Activated T-cell treated with anti-CD3 and anti-CD28 coated beads for 48 hours (primary cell): ENCODE measurements around the gene SLC26A1.

Experiments used
- DNase-seq: peaks from one replicate; pipeline ENCODE4 v3.0.0-alpha.2; 2020; ENCODE audit warnings: low read depth

The SLC26A1 gene

DNA sequence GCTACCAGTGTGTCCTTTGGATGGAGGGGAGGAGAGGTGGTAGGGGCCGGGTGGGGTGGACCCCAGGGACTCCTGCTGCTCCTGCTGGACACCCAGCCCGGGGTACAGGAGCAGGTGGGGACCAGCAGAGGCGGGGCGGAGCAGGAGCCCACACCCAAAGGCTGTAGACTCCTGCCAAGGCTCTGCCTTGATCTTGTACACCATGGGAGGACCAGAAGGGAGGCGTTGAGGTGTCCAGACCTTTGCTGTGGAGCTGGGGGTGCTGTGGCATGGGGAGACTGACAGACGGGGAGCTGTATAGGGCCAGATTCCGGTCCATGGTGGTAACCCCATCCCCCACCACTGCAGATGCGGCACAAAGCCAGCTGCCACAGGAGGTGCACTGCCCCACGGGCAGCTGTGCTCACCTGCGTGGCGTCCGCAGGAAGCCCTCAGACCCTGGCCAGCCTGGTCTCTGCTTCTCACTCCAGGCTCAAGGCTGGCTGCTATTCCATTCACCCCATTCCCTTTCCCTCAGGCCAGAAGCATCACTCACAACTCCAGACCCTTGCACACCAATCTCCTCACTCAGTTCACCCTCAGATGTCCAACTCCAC is 5.0 kb upstream of the SLC26A1 start:
- DNase-seq = no peak

DNA sequence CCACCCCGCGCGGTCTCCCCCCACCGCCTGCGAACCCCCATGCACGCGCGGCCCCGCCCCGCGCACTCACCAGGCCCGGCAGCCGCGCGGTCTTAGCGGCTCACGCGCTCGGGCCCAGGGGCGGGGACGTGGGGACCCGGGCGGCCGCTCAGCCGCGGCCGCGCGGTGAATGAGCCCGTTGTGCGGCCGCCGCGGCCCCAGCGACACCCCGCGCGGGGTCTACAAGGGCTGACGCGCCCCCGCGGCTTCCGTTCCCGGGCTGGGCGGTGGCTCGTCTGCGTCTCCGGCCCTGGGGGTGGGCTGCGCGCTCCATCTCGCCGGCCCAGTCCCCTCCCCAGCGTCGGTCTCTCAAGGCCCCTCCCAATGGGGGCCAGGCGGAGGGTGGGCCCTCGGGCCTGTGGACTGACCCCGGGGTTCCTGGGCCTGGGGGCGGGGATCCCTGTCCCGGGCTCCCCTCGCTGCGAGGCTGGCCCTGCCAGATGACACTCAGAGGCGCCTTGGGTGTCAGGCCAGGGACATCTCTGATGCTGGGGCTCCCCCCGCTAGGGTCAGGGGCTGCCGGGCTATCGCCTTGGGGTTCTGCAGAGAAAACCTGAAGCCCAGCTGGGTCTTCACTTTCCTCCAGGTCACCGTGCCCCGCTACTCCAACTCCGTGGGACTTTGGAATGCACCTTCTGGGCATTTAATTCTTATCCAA is 4.3 kb upstream of the SLC26A1 start:
- DNase-seq = no peak

DNA sequence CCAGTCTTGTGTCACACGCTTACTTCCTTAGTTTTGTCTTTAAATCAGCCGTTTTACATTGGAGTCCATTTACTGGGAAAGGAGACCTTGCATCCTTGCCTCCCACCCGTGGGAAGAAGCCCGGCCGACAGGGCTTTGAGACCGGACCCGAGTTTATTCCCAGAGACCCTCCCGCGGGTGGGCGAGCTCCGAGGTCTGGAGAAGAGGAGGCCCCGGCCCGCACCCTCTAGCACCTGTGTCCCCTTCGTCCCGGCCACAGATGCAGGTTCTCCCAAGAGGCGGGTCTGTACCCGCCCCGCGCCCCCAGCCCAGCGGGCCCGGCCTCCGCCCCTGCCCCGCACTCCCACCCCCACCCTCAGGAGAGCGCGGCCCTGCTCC is 3.8 kb upstream of the SLC26A1 start:
- DNase-seq = no peak

DNA sequence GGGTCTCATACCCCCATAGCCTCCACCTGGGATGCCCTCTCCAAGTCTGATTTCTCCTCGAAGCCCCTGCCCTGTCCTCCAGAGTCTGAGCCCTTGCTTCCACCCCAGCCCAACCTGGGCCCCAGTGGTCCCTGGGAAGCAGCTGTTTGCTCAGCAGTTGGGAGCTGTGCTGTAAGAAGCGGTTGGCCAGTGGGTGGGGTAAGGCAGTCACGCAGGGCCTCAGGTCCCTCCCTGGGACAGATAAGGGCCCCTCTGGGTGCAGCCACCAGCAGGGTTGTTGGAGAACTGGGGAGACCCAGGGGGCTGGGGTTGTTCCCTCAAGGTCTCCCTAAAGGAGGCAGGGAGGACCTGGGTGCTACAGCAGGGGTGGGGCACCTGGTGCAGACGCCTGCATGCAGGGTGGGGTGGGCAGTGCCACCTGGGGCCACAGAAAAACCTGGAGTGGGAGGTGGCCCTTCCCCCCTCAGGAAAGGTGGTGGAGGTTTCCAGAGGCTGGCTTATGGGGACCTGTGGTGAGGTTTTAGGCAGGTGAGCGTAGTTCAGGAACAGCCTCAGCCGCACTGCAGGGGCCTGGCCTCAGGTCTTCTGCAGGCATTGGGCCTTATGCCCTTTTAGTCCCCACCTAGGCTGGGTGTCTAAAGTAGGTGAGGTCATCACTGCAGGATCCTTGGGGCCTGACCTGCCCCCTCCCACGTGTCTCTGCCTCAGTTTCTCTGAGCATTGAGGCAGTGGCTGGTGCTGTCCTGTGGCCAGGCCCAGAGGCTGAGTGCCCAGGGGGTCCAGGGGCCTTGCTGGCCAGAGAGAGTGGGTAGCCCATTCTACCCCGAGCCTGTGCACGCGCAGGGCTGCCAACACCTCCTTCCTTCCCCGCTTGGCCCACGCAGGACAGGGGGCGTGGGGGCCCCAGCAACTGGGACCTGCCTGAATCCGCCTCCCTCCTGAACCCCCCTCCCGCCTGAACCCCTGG is 3.1 kb upstream of the SLC26A1 start:
- DNase-seq = no peak

DNA sequence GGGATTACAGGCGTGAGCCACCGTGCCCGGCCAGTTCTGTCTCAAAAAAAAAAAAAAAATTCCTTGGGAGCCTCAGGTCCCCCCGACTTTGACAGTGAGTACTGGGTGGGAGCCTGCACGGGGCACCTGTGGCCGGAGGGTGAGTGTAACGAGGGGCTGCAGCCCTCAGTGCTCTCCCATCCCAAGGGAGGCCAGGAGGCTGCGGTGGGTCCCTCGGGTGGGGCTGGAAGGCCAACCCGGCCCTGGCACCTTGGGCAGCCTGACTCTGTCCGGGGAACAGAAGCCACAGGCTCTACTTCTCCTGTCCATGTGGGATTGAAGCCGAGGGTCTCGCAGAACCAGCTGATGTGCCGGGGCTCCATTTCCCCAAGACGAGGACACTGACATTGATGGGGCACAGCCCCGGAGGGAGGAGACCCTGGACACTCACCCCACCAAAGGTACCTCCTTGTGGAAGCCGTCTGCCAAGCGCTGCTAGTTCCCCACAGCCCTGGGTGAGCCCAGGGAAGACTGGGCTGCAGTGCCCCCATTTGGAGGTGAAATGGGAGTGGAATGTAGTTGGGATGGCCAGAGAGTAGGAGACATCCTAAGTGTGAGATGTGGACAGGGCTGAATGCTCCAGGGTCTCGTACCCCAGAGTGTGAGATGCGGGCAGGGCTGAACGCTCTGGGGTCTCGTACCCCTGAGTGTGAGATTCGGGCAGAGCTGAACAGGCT is 2.3 kb upstream of the SLC26A1 start:
- DNase-seq = no peak

DNA sequence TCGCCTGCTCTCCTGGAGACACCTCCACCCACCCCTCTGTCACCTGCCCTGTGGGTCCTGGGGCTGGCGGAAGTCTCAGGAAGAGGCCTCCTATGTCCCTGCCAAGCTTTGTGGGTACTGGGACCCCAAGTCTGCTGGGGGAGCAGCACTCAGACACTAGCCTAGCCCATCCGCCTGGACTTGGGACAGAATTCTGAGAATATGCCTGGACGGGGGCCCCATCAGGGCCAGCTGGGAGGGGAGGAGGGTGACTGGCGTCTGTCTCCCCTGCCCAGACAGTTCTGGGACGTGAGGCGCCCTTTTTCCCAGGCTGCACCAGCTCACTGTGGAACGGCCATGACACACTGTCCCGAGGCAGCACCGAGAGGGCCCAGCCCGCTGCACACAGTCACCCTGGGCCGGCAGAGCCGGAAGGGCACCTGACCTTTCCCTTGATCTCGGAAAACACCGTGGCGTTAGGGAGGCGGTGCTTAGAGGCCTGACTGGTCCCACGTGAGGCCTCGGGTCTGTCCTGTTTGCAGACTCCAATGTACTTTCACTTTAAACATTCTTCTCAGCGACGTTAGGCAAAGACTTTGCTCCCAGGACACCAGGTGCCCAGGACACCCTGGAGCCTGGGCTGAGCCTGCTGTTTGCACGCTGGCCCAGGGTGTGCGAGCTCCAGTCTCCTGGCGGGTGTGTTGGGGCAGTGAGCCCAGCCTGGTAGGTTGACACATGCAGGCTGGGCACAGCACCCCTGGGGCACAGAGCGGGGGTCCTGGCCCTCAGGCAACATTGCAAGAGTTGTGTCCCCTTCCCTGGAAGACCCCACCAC is 700 bp downstream of the SLC26A1 start:
- no peak for DNase-seq

DNA sequence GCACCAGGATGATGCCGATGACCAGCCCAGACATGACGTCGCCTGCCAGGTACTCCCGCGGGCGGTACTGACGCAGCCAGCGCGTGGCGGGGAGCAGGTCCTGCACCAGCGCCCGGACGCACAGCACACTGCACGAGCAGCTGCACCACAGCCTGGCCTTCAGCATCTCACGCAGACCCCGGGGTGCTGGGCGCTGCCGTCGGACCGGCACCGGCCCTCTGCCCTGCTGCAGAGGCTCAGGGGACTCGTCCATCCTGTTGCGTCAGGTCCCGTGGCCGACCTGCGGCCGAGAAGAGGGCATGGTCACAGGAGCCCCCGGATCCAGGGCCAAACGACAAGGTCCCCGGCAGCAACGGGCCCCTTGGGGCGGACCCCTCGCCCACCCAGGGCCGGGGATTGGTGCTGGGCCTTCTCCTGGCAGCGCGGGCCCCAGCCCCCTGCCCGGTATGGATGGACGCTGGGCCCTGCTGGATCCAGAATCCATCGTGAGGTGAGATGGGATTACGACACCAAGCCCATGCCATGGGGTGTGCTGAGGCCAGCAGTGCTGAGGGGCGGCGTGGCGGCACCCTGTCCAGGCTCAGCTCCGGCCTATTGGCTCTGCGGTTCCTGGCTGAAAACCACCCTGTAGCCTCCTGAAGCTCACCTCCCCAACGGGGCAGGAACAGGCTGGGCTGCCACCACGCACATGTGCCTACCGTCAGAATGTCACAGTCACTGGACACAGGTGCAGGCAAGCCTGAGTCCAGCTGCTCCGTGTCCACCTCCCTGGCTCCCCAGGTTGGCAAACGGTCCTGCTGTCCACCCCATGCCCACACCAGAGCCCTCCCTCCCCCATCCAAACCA is 1.5 kb downstream of the SLC26A1 start:
- DNase-seq = no peak

DNA sequence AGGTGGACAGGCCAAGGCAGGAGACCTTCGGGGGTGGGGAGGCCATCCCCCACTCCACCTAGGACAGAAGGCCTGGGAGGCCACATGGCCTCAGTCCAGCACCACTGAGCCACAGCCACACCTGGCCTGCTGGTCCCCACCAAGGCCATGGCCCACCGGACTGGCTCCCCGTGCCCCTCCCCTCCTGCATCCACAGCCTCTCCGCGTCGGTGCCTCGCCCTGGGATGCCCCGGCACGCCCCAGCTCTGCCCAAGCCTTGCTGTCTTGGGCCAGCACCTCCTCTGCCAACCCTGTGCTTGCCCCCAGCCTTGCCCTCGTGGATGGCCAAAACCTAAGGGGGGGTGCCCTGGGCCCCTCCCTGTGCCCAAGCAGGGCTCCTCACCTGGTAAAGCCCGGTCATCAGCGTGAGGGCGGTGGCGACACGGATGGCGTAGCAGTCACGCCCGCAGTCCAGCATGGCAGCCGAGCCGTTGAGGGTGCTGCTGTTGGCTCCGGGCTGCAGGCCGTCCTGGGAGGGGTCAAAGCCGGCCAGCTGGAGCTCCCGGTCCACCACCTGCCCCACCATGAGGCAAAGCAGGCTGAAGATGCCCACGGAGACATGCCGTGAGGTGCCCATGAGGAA is 2.3 kb downstream of the SLC26A1 start:
- no peak for DNase-seq

DNA sequence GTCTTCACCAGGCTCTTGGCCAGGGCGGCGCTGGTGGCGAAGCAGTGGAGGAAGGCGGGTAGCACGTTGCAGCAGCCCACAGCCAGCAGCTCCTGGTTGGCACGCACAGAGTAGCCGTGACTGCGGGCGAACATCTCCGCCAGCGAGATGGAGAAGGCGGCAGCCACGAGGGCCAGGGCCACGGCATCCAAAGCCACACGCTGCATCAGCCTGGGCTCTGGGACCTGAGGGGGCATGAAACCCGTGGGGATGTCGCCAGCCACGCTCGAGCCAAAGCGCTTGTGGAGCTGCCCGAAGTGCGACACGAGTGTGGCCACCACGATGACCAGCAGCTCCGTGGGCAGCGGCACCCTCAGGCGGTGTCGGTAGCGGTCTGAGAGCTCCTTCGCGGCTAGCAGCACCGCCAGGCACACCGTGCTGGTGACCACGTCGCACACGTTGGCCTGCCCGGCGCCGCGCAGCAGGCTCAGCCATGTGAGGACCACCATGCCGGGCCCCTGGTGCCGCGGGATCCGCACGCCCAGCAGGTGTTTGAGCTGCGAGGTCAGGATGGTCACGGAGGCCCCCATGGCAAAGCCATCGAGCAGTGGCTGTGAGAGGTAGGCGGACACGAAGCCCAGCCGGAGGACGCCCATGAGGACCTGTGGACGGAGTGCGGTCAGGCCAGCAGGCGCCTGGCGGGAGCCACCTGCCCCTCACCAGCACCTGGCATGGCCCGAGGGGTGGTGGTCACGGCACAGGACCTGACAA is 3.3 kb downstream of the SLC26A1 start:
- no peak for DNase-seq

DNA sequence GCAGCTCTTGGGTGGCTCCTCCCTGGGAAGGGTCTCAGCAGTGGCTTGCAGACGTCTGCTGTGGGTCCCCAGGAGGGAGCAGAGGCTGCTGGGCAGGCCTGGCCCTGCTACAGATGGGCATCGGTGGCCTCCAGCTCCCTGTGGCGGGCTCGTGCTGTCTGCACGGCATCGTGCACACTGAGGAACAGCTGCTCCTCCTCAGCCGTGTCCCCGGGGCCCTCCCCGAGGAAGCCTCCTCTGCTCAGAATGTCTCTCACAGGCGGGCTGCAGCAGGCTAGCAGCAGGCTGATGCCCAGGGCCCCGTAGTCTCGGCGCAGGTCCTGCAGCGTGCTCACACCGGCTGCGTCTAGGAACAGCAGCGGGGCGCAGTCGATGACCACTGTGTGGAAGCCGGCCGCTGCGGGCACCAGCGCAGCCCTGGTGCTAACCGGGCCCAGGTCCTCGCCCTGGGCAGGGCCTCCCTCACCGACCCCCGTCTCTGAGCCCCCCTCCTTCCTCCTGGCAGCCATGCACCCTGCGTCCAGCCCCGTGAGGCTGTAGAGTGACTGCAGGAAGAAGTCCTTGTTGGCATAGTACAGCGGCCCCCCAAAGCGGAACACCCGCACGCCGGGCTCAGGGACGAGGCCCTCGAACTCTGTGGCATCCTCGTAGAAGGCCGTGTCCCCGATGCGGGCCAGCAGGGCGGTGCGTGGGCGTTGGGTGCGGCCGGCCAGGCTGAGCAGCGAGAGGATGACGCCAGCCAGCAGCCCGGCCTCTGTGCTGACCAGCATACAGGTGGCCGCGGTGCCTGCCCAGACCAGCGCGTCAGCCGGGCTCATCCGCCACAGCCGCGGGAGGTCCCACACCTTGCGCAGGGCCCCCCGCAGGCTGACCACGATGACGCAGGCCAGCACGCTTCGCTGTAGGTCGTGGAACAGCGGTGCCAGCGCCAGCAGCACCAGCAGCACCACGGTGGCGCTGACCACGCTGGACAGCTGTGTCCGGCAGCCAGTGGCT is 4.2 kb downstream of the SLC26A1 start:
- DNase-seq = no peak

DNA sequence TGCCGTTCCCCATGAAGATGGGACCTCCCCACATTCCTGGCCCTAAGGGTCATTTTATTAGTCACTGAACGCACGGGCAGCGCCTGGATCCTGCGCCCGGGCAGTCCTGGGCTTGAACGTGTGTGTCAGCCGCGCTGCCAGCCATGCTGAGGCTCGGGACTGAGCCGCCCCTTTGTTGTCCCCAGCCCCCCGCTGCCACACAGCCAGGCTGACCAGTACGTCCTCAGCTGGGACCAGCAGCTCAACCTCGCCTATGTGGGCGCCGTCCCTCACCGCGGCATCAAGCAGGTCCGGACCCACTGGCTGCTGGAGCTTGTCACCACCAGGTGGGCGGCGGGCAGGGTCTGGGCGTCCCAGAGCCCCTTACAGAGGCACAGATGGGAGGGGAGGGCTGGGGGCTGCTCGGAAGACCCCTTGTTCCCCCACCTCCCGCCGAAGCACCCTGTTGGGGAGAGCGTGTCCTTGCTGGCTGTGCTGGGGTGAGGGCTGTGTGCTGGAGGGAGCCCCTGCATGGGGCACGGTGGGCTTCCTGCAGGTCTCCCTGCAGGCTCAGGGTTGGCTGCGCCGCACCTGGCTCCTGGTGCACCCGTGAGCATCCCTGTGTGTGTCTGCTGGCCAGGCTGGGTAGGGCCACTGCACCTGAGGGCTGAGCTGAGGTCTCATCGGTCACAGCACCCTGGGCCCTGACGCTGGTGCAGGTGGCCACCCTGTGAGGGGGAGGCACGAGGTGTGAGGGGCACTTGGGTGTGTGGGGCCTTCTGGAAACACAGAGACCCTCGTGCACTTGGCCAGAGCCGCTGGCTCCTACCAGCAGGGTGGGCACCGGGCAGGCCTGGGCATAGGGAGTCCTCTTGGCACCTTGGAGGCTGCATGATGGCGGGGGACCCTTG is 5.3 kb downstream of the SLC26A1 start:
- DNase-seq = no peak

DNA sequence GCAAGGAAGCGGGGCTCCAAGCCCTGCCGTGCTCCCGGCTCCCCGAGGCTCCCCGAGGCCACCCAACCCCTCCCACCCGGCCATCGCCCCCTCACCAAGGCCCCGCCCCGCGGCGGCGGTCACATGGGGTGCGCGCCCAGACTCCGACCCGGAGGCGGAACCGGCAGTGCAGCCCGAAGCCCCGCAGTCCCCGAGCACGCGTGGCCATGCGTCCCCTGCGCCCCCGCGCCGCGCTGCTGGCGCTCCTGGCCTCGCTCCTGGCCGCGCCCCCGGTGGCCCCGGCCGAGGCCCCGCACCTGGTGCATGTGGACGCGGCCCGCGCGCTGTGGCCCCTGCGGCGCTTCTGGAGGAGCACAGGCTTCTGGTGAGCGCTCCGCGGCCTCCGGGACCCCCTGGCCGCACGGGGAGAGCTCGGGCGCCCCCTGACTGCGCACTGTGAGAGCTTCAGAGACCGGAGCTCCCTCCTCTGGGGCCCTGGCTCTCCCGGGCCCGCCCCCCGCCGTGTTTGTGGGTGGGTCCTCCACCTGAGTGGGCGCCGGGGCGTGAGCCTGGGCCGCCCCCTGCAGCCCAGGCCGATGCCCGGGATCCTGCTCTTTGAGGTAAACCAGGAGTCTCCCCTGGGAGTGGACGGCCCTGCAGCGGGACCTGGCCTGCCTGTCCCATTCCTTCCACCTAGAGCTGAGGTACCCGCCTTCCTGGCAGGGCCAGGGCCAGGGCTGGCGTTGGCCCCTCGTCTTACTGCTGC is 6.2 kb downstream of the SLC26A1 start, which contains the start of gene IDUA:
Gene IDUA, plus strand, starts transcription at position 166 of the 745 bp plus-strand sequence. Its CDS starts 41 bp downstream, at position 207.
- peak; percentile 84 for DNase-seq

DNA sequence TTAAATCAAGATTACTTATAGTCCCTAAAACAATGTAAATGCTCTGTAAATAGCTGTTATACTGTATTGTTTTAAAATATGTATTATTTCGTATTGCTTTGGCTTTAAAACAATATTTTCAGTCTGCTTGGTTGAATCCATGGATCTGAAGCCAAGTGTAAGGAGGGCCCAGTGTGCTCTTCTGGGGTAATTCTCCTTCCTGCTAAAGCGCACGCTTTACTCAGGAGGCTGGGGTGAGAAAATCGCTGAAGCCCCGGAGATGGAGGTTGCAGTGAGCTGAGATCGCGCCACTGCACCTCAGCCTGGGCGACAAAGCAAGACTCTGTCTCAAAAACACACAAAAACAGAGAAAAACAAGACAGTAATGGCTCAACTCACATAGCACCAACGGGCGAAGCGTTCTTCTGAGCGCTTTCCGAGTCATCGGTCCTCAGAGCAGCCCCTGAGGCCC is 6.8 kb downstream of the SLC26A1 start:
- no peak for DNase-seq

DNA sequence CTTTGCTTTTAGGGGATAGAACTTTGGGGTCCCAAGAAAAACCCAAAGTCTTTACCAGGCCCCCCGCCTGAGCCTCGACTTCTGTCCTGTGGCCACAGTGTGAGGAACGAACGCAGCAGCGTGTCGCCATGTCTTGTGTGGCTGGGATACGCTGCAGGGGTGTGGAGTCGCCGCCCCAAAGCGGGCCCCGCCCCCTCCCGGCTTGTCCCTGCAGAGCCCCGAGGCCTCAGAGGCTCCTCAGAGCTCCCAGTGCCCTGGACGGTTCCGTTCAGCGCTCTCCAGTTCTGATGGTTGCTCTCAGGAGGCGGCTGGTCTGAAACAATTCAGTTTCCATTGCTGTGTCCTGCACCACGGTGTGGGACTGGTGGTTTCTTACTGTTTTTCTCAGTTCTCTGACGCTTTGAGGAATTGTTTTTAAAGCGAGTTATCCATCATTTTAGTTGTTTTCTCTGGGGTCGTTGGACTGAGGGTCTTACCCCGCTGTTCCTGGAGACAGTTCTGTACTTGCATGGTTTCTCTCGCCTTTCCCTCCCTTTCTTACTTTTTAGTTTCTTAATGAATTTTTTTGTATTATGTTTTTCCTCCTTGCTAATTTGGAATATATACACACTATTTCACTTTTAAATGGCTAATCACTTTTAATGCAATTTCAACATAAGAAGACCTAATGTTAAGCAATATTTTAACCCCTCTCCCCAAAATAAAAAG is 7.9 kb downstream of the SLC26A1 start:
- DNase-seq = peak; percentile 76

DNA sequence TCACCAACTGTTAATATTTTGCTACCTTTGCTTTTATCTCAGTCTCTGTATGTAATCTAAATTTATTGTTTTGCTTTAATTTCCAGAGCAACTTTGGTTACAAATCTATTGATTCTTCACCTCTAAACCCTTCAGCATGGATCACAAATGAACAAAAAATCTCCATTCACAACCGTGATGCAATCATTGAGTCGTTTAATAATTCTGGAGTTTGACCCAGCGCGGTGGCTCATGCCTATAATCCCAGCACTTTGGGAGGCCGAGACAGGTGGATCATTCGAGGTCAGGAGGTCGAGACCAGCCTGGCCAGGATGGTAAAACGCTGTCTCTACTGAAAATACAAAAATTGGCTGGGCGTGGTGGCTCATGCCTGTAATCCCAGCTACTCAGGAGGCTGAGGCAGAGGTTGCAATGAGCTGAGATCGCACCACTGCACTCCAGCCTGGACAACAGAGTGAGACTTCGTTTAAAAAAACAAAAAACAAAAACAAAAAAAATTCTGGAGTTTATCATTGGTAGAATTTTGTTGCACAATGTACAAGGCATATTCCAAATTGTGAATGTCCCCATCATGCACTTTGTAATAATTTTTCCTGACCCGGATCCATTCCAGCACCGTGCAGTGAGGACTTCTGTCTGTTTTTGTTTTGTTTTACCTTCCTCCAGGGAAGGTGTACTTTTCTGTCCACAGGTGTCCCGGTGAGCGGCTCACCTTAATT is 8.7 kb downstream of the SLC26A1 start:
- DNase-seq = no peak
